IMR-90 (cell line): ENCODE measurements around the gene CCDC175. TPM values are rescaled to one million over a fixed set of nuclear protein-coding genes. Genes with fewer than 3 reads are reported as not detected.

ENCODE experiments used
- ATAC-seq: fragments of 200-7000 bp; cut with Tn5 transposase; 2 replicates; pipeline ENCODE4 v1.9.1; 2020; ENCODE audit warnings: low read depth, mild to moderate bottlenecking, moderate library complexity
- BruUV-seq: library from RNA; stranded (reverse); fragments of 400-500 nt; replicated peaks from 2 replicates; lab custom pipeline; 2021; lab: Mats Ljungman, UMichigan
- CTCF ChIA-PET: fragments of 300-600 bp; formaldehyde crosslinking; extraction: SDS; loops from one replicate; lab custom pipeline; 2021; ENCODE audit warnings: antibody characterized with exemption; lab: Yijun Ruan, JAX
- POLR2A ChIA-PET: fragments of 300-600 bp; sonication (Branson Sonifier 250); formaldehyde crosslinking; loops from one replicate; lab custom pipeline; 2022; ENCODE audit warnings: antibody characterized with exemption; ENCODE audit not compliant: unreplicated experiment; lab: Charles Lee
- DNase-seq: peaks from one replicate; pipeline ENCODE4 v3.0.0; 2013
- H2AFZ ChIP-seq: replicated peaks from 2 replicates; pipeline ENCODE3; 2013; ENCODE audit warnings: low read length, mild to moderate bottlenecking; ENCODE audit not compliant: poor library complexity
- H2AK5ac ChIP-seq: 2 replicates; pipeline ENCODE4 v1.6.1; 2013; ENCODE audit warnings: low read depth, low read length, inconsistent platforms
- H2AK9ac ChIP-seq: replicated peaks from 2 replicates; pipeline ENCODE3; 2013; ENCODE audit warnings: mild to moderate bottlenecking, low read depth, low read length, moderate library complexity; ENCODE audit not compliant: poor library complexity
- H2BK120ac ChIP-seq: 2 replicates; pipeline ENCODE4 v1.6.1; 2013; ENCODE audit warnings: low read depth, low read length, inconsistent platforms
- H2BK15ac ChIP-seq: 3 replicates; pipeline ENCODE4 v1.6.1; 2013; ENCODE audit warnings: low read depth, low read length, inconsistent platforms
- H2BK20ac ChIP-seq: 2 replicates; pipeline ENCODE4 v1.6.1; 2013; ENCODE audit warnings: low read depth, mild to moderate bottlenecking, inconsistent platforms, low read length, moderate library complexity
- H2BK5ac ChIP-seq: 2 replicates; pipeline ENCODE4 v1.6.1; 2013; ENCODE audit warnings: mild to moderate bottlenecking, low read depth, low read length, inconsistent platforms; ENCODE audit not compliant: poor library complexity, severe bottlenecking
- H3K14ac ChIP-seq: replicated peaks from 2 replicates; pipeline ENCODE4 v1.6.1; 2013; ENCODE audit warnings: low read depth, low read length, inconsistent platforms
- H3K18ac ChIP-seq: 2 replicates; pipeline ENCODE4 v1.6.1; 2013; ENCODE audit warnings: low read depth, low read length, control low read depth
- H3K23ac ChIP-seq: 2 replicates; pipeline ENCODE4 v1.6.1; 2013; ENCODE audit warnings: low read depth, low read length, inconsistent platforms
- H3K27ac ChIP-seq: 2 replicates; pipeline ENCODE4 v1.5.1; 2013; ENCODE audit warnings: mild to moderate bottlenecking, control low read depth, low read length; ENCODE audit not compliant: insufficient read depth
- H3K27me3 ChIP-seq: 2 replicates; pipeline ENCODE4 v1.6.1; 2013; ENCODE audit warnings: low read length; ENCODE audit not compliant: control insufficient read depth, insufficient read depth
- H3K36me3 ChIP-seq: 2 replicates; pipeline ENCODE4 v1.6.1; 2013; ENCODE audit warnings: low read length, mixed read lengths; ENCODE audit not compliant: control insufficient read depth, insufficient read depth
- H3K4ac ChIP-seq: 2 replicates; pipeline ENCODE4 v1.6.1; 2013; ENCODE audit warnings: low read depth, low read length, inconsistent platforms
- H3K4me1 ChIP-seq: 2 replicates; pipeline ENCODE4 v1.6.1; 2013; ENCODE audit warnings: low read length, mixed read lengths; ENCODE audit not compliant: control insufficient read depth, insufficient read depth
- H3K4me2 ChIP-seq: 2 replicates; pipeline ENCODE4 v1.6.1; 2013; ENCODE audit warnings: low read depth, mild to moderate bottlenecking, control low read depth, low read length, moderate library complexity
- H3K4me3 ChIP-seq: 2 replicates; pipeline ENCODE4 v1.5.1; 2013; ENCODE audit warnings: low read depth, mild to moderate bottlenecking, control low read depth, low read length, moderate library complexity; ENCODE audit not compliant: insufficient read depth
- H3K56ac ChIP-seq: 2 replicates; pipeline ENCODE4 v1.6.1; 2013; ENCODE audit warnings: low read length, inconsistent platforms; ENCODE audit not compliant: insufficient read depth; ENCODE audit errors: extremely low read depth
- H3K79me1 ChIP-seq, 2 experiments: 2 replicates each; pipeline ENCODE4 v1.6.1; 2013; ENCODE audit warnings: low read length in 2 of 2, inconsistent platforms in 1 of 2, low read depth in 1 of 2
- H3K9ac ChIP-seq: 2 replicates; pipeline ENCODE4 v1.6.1; 2013; ENCODE audit warnings: low read depth, low read length, control low read depth
- H3K9me1 ChIP-seq: 2 replicates; pipeline ENCODE4 v1.6.1; 2013; ENCODE audit warnings: low read length, inconsistent platforms; ENCODE audit not compliant: insufficient read depth
- H3K9me3 ChIP-seq: 2 replicates; pipeline ENCODE4 v1.6.1; 2013; ENCODE audit warnings: low read length; ENCODE audit not compliant: control insufficient read depth, insufficient read depth
- H4K20me1 ChIP-seq: 2 replicates; pipeline ENCODE4 v1.6.1; 2013; ENCODE audit warnings: low read length, inconsistent platforms; ENCODE audit not compliant: insufficient read depth
- H4K5ac ChIP-seq: 2 replicates; pipeline ENCODE4 v1.6.1; 2013; ENCODE audit warnings: mild to moderate bottlenecking, low read depth, low read length, control low read depth
- H4K8ac ChIP-seq, 2 experiments: 2 replicates each; pipeline ENCODE4 v1.6.1; 2013; ENCODE audit warnings: low read depth in 2 of 2, low read length in 2 of 2, control low read depth in 1 of 2, inconsistent platforms in 1 of 2
- H4K91ac ChIP-seq: 2 replicates; pipeline ENCODE4 v1.6.1; 2013; ENCODE audit warnings: low read depth, low read length, inconsistent platforms; ENCODE audit not compliant: insufficient read depth
- CHD1 ChIP-seq: IDR thresholded peaks from 2 replicates; pipeline ENCODE4 v1.6.1; 2012; ENCODE audit warnings: low read depth, low read length, improper control_type of control experiment
- ELK1 ChIP-seq: fragments of 150-350 bp; IDR thresholded peaks from 2 replicates; pipeline ENCODE4 v1.6.1; 2016; ENCODE audit warnings: low read depth, mild to moderate bottlenecking, low read length, moderate library complexity, borderline replicate concordance
- MAFK ChIP-seq: IDR thresholded peaks from 2 replicates; pipeline ENCODE4 v1.6.1; 2012; ENCODE audit warnings: low read depth, low read length, improper control_type of control experiment
- MXI1 ChIP-seq: IDR thresholded peaks from 2 replicates; pipeline ENCODE4 v1.6.1; 2012; ENCODE audit warnings: low read depth, mild to moderate bottlenecking, low read length, moderate library complexity, borderline replicate concordance
- NFE2L2 ChIP-seq: fragments of 150-350 bp; IDR thresholded peaks from 2 replicates; pipeline ENCODE4 v1.6.1; 2016; ENCODE audit warnings: low read depth, mild to moderate bottlenecking, low read length
- RAD21 ChIP-seq: IDR thresholded peaks from 2 replicates; pipeline ENCODE4 v1.6.1; 2012; ENCODE audit warnings: low read length, improper control_type of control experiment
- WGBS, 2 experiments: methylation state at CpG; one replicate each; pipeline versions ENCODE4 v1.1.5 to v1.1.7; 2013; ENCODE audit warnings: missing lambda C conversion rate in 2 of 2; ENCODE audit not compliant: insufficient read length in 1 of 2; ENCODE audit errors: extremely low coverage in 2 of 2; 5-methylcytosine and 5-hydroxymethylcytosine counted together
- dilution Hi-C: fragments of 300-500 bp; cut with HindIII; formaldehyde crosslinking; loops from one replicate; pipeline ENCODE4 v1.14.3; 2018; ENCODE audit warnings: low sequenced_read_pairs; ENCODE audit not compliant: unreplicated experiment
- in situ Hi-C: fragments of 300-500 bp; cut with MboI; formaldehyde crosslinking; loops from 3 replicates; pipeline ENCODE4 v1.14.3; 2019; ENCODE audit warnings: low sequenced_read_pairs, inconsistent platforms, mixed read lengths
- intact Hi-C: fragments of 100-400 bp; cut with micrococcal nuclease; formaldehyde crosslinking; loops from 2 replicates; pipeline ENCODE4 v1.10.0; 2022
- polyA plus RNA-seq, 3 experiments: library from polyadenylated mRNA; depleted of rRNA; stranded (reverse); fragments of >200 nt; gene quantifications; 2 replicates each; pipeline ENCODE4 v1.2.3, GENCODE V29; 2012; ENCODE audit warnings: low replicate concordance in 1 of 3
- total RNA-seq: library from RNA; depleted of rRNA; stranded (reverse); fragments of >200 nt; gene quantifications from 2 replicates; pipeline ENCODE4 v1.2.3, GENCODE V29; 2012

CCDC175 gene
- total and polyA plus RNA-seq, 2 of the 4 experiments (the other 2 are of a cell fraction) = not detected

GRCh38 chr14:59460378-59460777 lies 116.2 kb downstream of the CCDC175 start:
- H3K56ac ChIP-seq = no peak overlapping the region
- no peaks in the 10 kb centered on the region for H3K27me3 ChIP-seq
- DNase-seq (no peak), ATAC-seq (no peak)
- no peaks in the 10 kb centered on the region; the same call in 1 of the 2 replicates for H3K9me3 ChIP-seq
- H2AFZ ChIP-seq = no peak overlapping the region
- peaks cover 7% of the 10 kb centered on the region; the same call in 1 of the 2 replicates for H3K9me1 ChIP-seq
- no peak overlapping the region for H2BK120ac ChIP-seq
- POLR2A ChIA-PET = interaction anchor here (0.5 kb wide), 1 partner anchor 1267 kb away, joined by 3 read pairs; no protein-coding TSS in a partner anchor
- BruUV-seq = no TSS peak
- no peak overlapping the region for H3K4me2 ChIP-seq
- H3K14ac ChIP-seq = no peak overlapping the region
- no peak overlapping the region for H4K5ac ChIP-seq
- no peak overlapping the region for H4K91ac ChIP-seq
- no peak overlapping the region for H3K9ac ChIP-seq
- H2BK5ac ChIP-seq = no peak overlapping the region
- H3K18ac ChIP-seq = no peak overlapping the region
- no peak overlapping the region for H3K4me3 ChIP-seq
- peaks cover 27% of the 10 kb centered on the region for H3K36me3 ChIP-seq
- H3K4ac ChIP-seq = no peak overlapping the region
- H4K20me1 ChIP-seq = peaks cover 15% of the 10 kb centered on the region; the same call in 1 of the 2 replicates
- intact Hi-C loops = no loop called here
- in situ Hi-C loops = loop anchor here (25.0 kb wide), 2 partner anchors 823 to 973 kb away; partner anchors contain the start of gene DACT1
- no CpG with 5 or more reads among the region's 1 CpG for whole genome bisulfite sequencing, 2 experiments
- H2AK9ac ChIP-seq = no peak overlapping the region
- H2BK20ac ChIP-seq = no peak overlapping the region
- no peak overlapping the region for H4K8ac ChIP-seq
- TF ChIP-seq MXI1 = no peak
- no peak for TF ChIP-seq CHD1
- TF ChIP-seq ELK1 = no peak
- TF ChIP-seq RAD21 = no peak
- TF ChIP-seq MAFK = no peak
- no peak for TF ChIP-seq NFE2L2
- peaks cover 6% of the 10 kb centered on the region for H3K4me1 ChIP-seq
- no peak overlapping the region for H2BK15ac ChIP-seq
- peaks cover 12 to 17% of the 10 kb centered on the region in 2 experiments; a peak in 3 of 4 replicates for H3K79me1 ChIP-seq
- dilution Hi-C loops = no loop called here
- H3K23ac ChIP-seq = no peak overlapping the region
- CTCF ChIA-PET = no interaction called here
- H3K27ac ChIP-seq = no peak overlapping the region
- no peak overlapping the region for H2AK5ac ChIP-seq
